Activated naive CD4-positive, alpha-beta T cell treated with anti-CD3 and anti-CD28 coated beads, Interleukin-2, amount 10 ng/mL, durations not matched to agents 7 days and 5 days (primary cell): Measurements from ENCODE around the gene ARMH2.

Experiments used
- CTCF ChIA-PET: fragments of 350-600 bp; sonication (Branson Sonifier 250); formaldehyde crosslinking; loops from one replicate; lab custom pipeline; 2021; ENCODE audit warnings: antibody characterized with exemption; lab: Charles Lee
- DNase-seq: peaks from one replicate; pipeline ENCODE4 v3.0.0-alpha.2; 2020
- H3K27ac Mint-ChIP-seq: one replicate; pipeline ENCODE4 v1.8.0; 2021; ENCODE audit warnings: mild to moderate bottlenecking, moderate library complexity, mixed read lengths
- H3K27me3 Mint-ChIP-seq: one replicate; pipeline ENCODE4 v1.8.0; 2021; ENCODE audit warnings: mild to moderate bottlenecking, mixed read lengths
- H3K36me3 Mint-ChIP-seq: one replicate; pipeline ENCODE4 v1.8.0; 2021; ENCODE audit warnings: mixed read lengths
- H3K4me1 Mint-ChIP-seq: one replicate; pipeline ENCODE4 v1.8.0; 2021; ENCODE audit warnings: mixed read lengths
- H3K4me3 Mint-ChIP-seq: one replicate; pipeline ENCODE4 v1.8.0; 2021; ENCODE audit warnings: mild to moderate bottlenecking, moderate library complexity, mixed read lengths
- H3K9me3 Mint-ChIP-seq: one replicate; pipeline ENCODE4 v1.8.0; 2021; ENCODE audit warnings: mixed read lengths

ARMH2 gene

GRCh38 chr6:24798740-24799540 lies at the start of gene ARMH2:
Gene ARMH2 (minus strand): TSS chr6:24798917. CDS start chr6:24798857, 60 bp downstream.
- Mint-ChIP-seq H3K27me3 (no peaks in the 10 kb centered on the region), H3K36me3 (peaks cover 39% of the 10 kb centered on the region), H3K4me3 (no peak within 1 kb of the TSS), H3K4me1 (peaks cover 15% of the 10 kb centered on the region), H3K9me3 (no peaks in the 10 kb centered on the region), H3K27ac (peak within 1 kb of the TSS; percentile 63)
- no peak for DNase-seq
- CTCF ChIA-PET: interaction anchor here (0.6 to 1.9 kb wide), 4 partner anchors 12 to 272 kb away, joined by 3 to 5 read pairs (median 3); no protein-coding TSS in a partner anchor

GRCh38 chr6:24848461-24848860 lies 49.7 kb upstream of the ARMH2 start:
- Mint-ChIP-seq H3K36me3 (peaks cover 90% of the 10 kb centered on the region), H3K4me3 (no peak overlapping the region), H3K27ac (peak overlapping the region; percentile 11), H3K27me3 (no peaks in the 10 kb centered on the region), H3K4me1 (peaks cover 31% of the 10 kb centered on the region), H3K9me3 (no peaks in the 10 kb centered on the region)
- DNase-seq: no peak
- CTCF ChIA-PET: no interaction called here

GRCh38 chr6:24847402-24847801 lies 48.7 kb upstream of the ARMH2 start:
- Mint-ChIP-seq H3K9me3 (no peaks in the 10 kb centered on the region), H3K36me3 (peaks cover 90% of the 10 kb centered on the region), H3K4me3 (no peak overlapping the region), H3K27me3 (no peaks in the 10 kb centered on the region), H3K27ac (peak overlapping the region; percentile 66), H3K4me1 (peaks cover 41% of the 10 kb centered on the region)
- CTCF ChIA-PET: no interaction called here
- no peak for DNase-seq

- Mint-ChIP-seq H3K36me3 (peaks cover 95% of the 10 kb centered on the region), H3K27me3 (no peaks in the 10 kb centered on the region), H3K27ac (peak overlapping the region; percentile 2), H3K9me3 (no peaks in the 10 kb centered on the region), H3K4me3 (no peak overlapping the region), H3K4me1 (peaks cover 57% of the 10 kb centered on the region)
- DNase-seq: no peak
- CTCF ChIA-PET: interaction anchor here (1.4 kb wide), 1 partner anchor 88 kb away, joined by 4 read pairs; no protein-coding TSS in a partner anchor
Observed at GRCh38 chr6:24845578-24845977, 46.9 kb upstream of the ARMH2 start.

GRCh38 chr6:24844903-24845302 lies 46.2 kb upstream of the ARMH2 start:
- CTCF ChIA-PET: no interaction called here
- no peaks in the 10 kb centered on the region for H3K27me3 Mint-ChIP-seq
- H3K4me3 Mint-ChIP-seq: no peak overlapping the region
- DNase-seq: no peak
- H3K27ac Mint-ChIP-seq: peak overlapping the region; percentile 11
- peaks cover 61% of the 10 kb centered on the region for H3K4me1 Mint-ChIP-seq
- peaks cover 95% of the 10 kb centered on the region for H3K36me3 Mint-ChIP-seq
- H3K9me3 Mint-ChIP-seq: no peaks in the 10 kb centered on the region

- H3K27ac Mint-ChIP-seq: peak overlapping the region; percentile 29
- H3K27me3 Mint-ChIP-seq: no peaks in the 10 kb centered on the region
- no peak overlapping the region for H3K4me3 Mint-ChIP-seq
- DNase-seq: no peak
- H3K4me1 Mint-ChIP-seq: peaks cover 65% of the 10 kb centered on the region
- CTCF ChIA-PET: interaction anchor here (0.8 kb wide), 1 partner anchor 173 kb away, joined by 3 read pairs; no protein-coding TSS in a partner anchor
- no peaks in the 10 kb centered on the region for H3K9me3 Mint-ChIP-seq
- peaks cover 95% of the 10 kb centered on the region for H3K36me3 Mint-ChIP-seq
Observed at GRCh38 chr6:24844061-24844460, 45.3 kb upstream of the ARMH2 start.

- CTCF ChIA-PET: interaction anchor here (0.8 kb wide), 1 partner anchor 178 kb away, joined by 3 read pairs; no protein-coding TSS in a partner anchor
- no peaks in the 10 kb centered on the region for H3K27me3 Mint-ChIP-seq
- H3K4me1 Mint-ChIP-seq: peaks cover 75% of the 10 kb centered on the region
- H3K4me3 Mint-ChIP-seq: no peak overlapping the region
- H3K9me3 Mint-ChIP-seq: no peaks in the 10 kb centered on the region
- H3K27ac Mint-ChIP-seq: peak overlapping the region; percentile 76
- H3K36me3 Mint-ChIP-seq: peaks cover 89% of the 10 kb centered on the region
- no peak for DNase-seq
Observed at GRCh38 chr6:24840187-24840586, 41.5 kb upstream of the ARMH2 start.

GRCh38 chr6:24838994-24839393 lies 40.3 kb upstream of the ARMH2 start:
- Mint-ChIP-seq H3K27me3 (no peaks in the 10 kb centered on the region), H3K36me3 (peaks cover 93% of the 10 kb centered on the region), H3K9me3 (no peaks in the 10 kb centered on the region), H3K27ac (peak overlapping the region; percentile 86), H3K4me1 (peaks cover 82% of the 10 kb centered on the region), H3K4me3 (no peak overlapping the region)
- DNase-seq: no peak
- CTCF ChIA-PET: interaction anchor here (0.5 kb wide), 1 partner anchor 426 kb away, joined by 5 read pairs; no protein-coding TSS in a partner anchor

- Mint-ChIP-seq H3K9me3 (no peaks in the 10 kb centered on the region), H3K4me3 (no peak overlapping the region), H3K36me3 (peaks cover 91% of the 10 kb centered on the region), H3K27me3 (no peaks in the 10 kb centered on the region), H3K4me1 (peaks cover 79% of the 10 kb centered on the region), H3K27ac (peak overlapping the region; percentile 64)
- CTCF ChIA-PET: no interaction called here
- no peak for DNase-seq
Observed at GRCh38 chr6:24838081-24838480, 39.4 kb upstream of the ARMH2 start.

GRCh38 chr6:24836109-24836508 lies 37.4 kb upstream of the ARMH2 start:
- no peak for DNase-seq
- peaks cover 61% of the 10 kb centered on the region for H3K4me1 Mint-ChIP-seq
- H3K36me3 Mint-ChIP-seq: peaks cover 92% of the 10 kb centered on the region
- H3K27ac Mint-ChIP-seq: peak overlapping the region; percentile 77
- no peaks in the 10 kb centered on the region for H3K9me3 Mint-ChIP-seq
- H3K27me3 Mint-ChIP-seq: no peaks in the 10 kb centered on the region
- no peak overlapping the region for H3K4me3 Mint-ChIP-seq
- CTCF ChIA-PET: no interaction called here

- Mint-ChIP-seq H3K9me3 (no peaks in the 10 kb centered on the region), H3K36me3 (peaks cover 85% of the 10 kb centered on the region), H3K27ac (peak overlapping the region; percentile 80), H3K27me3 (no peaks in the 10 kb centered on the region), H3K4me1 (peaks cover 38% of the 10 kb centered on the region), H3K4me3 (no peak overlapping the region)
- CTCF ChIA-PET: interaction anchor here (0.6 to 1.4 kb wide), 2 partner anchors 16 to 237 kb away, joined by 3 read pairs; no protein-coding TSS in a partner anchor
- no peak for DNase-seq
Observed at GRCh38 chr6:24833711-24834386, 35.1 kb upstream of the ARMH2 start.

- peaks cover 34% of the 10 kb centered on the region for H3K4me1 Mint-ChIP-seq
- H3K36me3 Mint-ChIP-seq: peaks cover 83% of the 10 kb centered on the region
- no peak for DNase-seq
- H3K27ac Mint-ChIP-seq: peak overlapping the region; percentile 68
- CTCF ChIA-PET: no interaction called here
- H3K27me3 Mint-ChIP-seq: no peaks in the 10 kb centered on the region
- H3K9me3 Mint-ChIP-seq: no peaks in the 10 kb centered on the region
- no peak overlapping the region for H3K4me3 Mint-ChIP-seq
Observed at GRCh38 chr6:24832794-24833193, 34.1 kb upstream of the ARMH2 start.

- no peak for DNase-seq
- Mint-ChIP-seq H3K9me3 (no peaks in the 10 kb centered on the region), H3K27me3 (no peaks in the 10 kb centered on the region), H3K4me3 (no peak overlapping the region), H3K36me3 (peaks cover 86% of the 10 kb centered on the region), H3K27ac (peak overlapping the region; percentile 68), H3K4me1 (peaks cover 32% of the 10 kb centered on the region)
- CTCF ChIA-PET: no interaction called here
Observed at GRCh38 chr6:24831771-24832716, 33.3 kb upstream of the ARMH2 start.
